Epithelial cell of esophagus (primary cell): ENCODE measurements around the gene SUPT3H.
A peak's percentile ranks its signal among the peaks of the same experiment; 100 is the strongest.

Experiments
- DNase-seq: peaks from one replicate; pipeline ENCODE4 v3.0.0; 2010; ENCODE audit warnings: low read depth
- H3K4me3 ChIP-seq: 2 replicates; pipeline ENCODE4 v1.5.1; 2011; ENCODE audit warnings: mild to moderate bottlenecking, low read length, control low read depth
- CTCF ChIP-seq: IDR thresholded peaks from 2 replicates; pipeline ENCODE4 v1.5.1; 2011; ENCODE audit warnings: low read depth, mild to moderate bottlenecking, low read length, control low read depth, inconsistent platforms; ENCODE audit not compliant: insufficient read depth; ENCODE audit errors: missing control alignments

Gene SUPT3H

GRCh38 chr6:45032426-45032825, 345.3 kb downstream of the SUPT3H start:
- TF ChIP-seq CTCF: no peak
- H3K4me3 ChIP-seq: no peak overlapping the region
- DNase-seq: no peak

- TF ChIP-seq CTCF: no peak
- no peak overlapping the region for H3K4me3 ChIP-seq
- peak; percentile 80 for DNase-seq
Observed at GRCh38 chr6:45031601-45032000, 346.1 kb downstream of the SUPT3H start.

GRCh38 chr6:45027126-45027525, 350.6 kb downstream of the SUPT3H start:
- no peak for TF ChIP-seq CTCF
- no peak overlapping the region for H3K4me3 ChIP-seq
- DNase-seq: no peak

- TF ChIP-seq CTCF: no peak
- DNase-seq: peak; percentile 52
- no peak overlapping the region for H3K4me3 ChIP-seq
Observed at GRCh38 chr6:45026003-45026516, 351.7 kb downstream of the SUPT3H start.

GRCh38 chr6:45024610-45025009, 353.1 kb downstream of the SUPT3H start:
- no peak for TF ChIP-seq CTCF
- DNase-seq: no peak

GRCh38 chr6:45021676-45022075, 356.1 kb downstream of the SUPT3H start:
- H3K4me3 ChIP-seq: no peak overlapping the region
- no peak for TF ChIP-seq CTCF
- DNase-seq: no peak

More at GRCh38 chr6:45024610-45025009, 353.1 kb downstream of the SUPT3H start:
- H3K4me3 ChIP-seq: no peak overlapping the region

GRCh38 chr6:45012687-45013086, 365.0 kb downstream of the SUPT3H start:
- peak; percentile 14 for DNase-seq
- H3K4me3 ChIP-seq: no peak overlapping the region
- TF ChIP-seq CTCF: no peak
